IMR-90 (cell line): ENCODE measurements around the gene OGFR. TPM values are rescaled to one million over a fixed set of nuclear protein-coding genes. Genes with fewer than 3 reads are reported as not detected.

ENCODE experiments used
- ATAC-seq: fragments of 200-7000 bp; cut with Tn5 transposase; 2 replicates; pipeline ENCODE4 v1.9.1; 2020; ENCODE audit warnings: low read depth, mild to moderate bottlenecking, moderate library complexity
- BruUV-seq: library from RNA; stranded (reverse); fragments of 400-500 nt; replicated peaks from 2 replicates; lab custom pipeline; 2021; lab: Mats Ljungman, UMichigan
- CTCF ChIA-PET: fragments of 300-600 bp; formaldehyde crosslinking; extraction: SDS; loops from one replicate; lab custom pipeline; 2021; ENCODE audit warnings: antibody characterized with exemption; lab: Yijun Ruan, JAX
- POLR2A ChIA-PET: fragments of 300-600 bp; sonication (Branson Sonifier 250); formaldehyde crosslinking; loops from one replicate; lab custom pipeline; 2022; ENCODE audit warnings: antibody characterized with exemption; ENCODE audit not compliant: unreplicated experiment; lab: Charles Lee
- DNase-seq: peaks from one replicate; pipeline ENCODE4 v3.0.0; 2013
- H2AFZ ChIP-seq: replicated peaks from 2 replicates; pipeline ENCODE3; 2013; ENCODE audit warnings: low read length, mild to moderate bottlenecking; ENCODE audit not compliant: poor library complexity
- H2AK5ac ChIP-seq: 2 replicates; pipeline ENCODE4 v1.6.1; 2013; ENCODE audit warnings: low read depth, low read length, inconsistent platforms
- H2AK9ac ChIP-seq: replicated peaks from 2 replicates; pipeline ENCODE3; 2013; ENCODE audit warnings: mild to moderate bottlenecking, low read depth, low read length, moderate library complexity; ENCODE audit not compliant: poor library complexity
- H2BK120ac ChIP-seq: 2 replicates; pipeline ENCODE4 v1.6.1; 2013; ENCODE audit warnings: low read depth, low read length, inconsistent platforms
- H2BK15ac ChIP-seq: 3 replicates; pipeline ENCODE4 v1.6.1; 2013; ENCODE audit warnings: low read depth, low read length, inconsistent platforms
- H2BK20ac ChIP-seq: 2 replicates; pipeline ENCODE4 v1.6.1; 2013; ENCODE audit warnings: low read depth, mild to moderate bottlenecking, inconsistent platforms, low read length, moderate library complexity
- H2BK5ac ChIP-seq: 2 replicates; pipeline ENCODE4 v1.6.1; 2013; ENCODE audit warnings: mild to moderate bottlenecking, low read depth, low read length, inconsistent platforms; ENCODE audit not compliant: poor library complexity, severe bottlenecking
- H3K14ac ChIP-seq: replicated peaks from 2 replicates; pipeline ENCODE4 v1.6.1; 2013; ENCODE audit warnings: low read depth, low read length, inconsistent platforms
- H3K18ac ChIP-seq: 2 replicates; pipeline ENCODE4 v1.6.1; 2013; ENCODE audit warnings: low read depth, low read length, control low read depth
- H3K23ac ChIP-seq: 2 replicates; pipeline ENCODE4 v1.6.1; 2013; ENCODE audit warnings: low read depth, low read length, inconsistent platforms
- H3K27ac ChIP-seq: 2 replicates; pipeline ENCODE4 v1.5.1; 2013; ENCODE audit warnings: mild to moderate bottlenecking, control low read depth, low read length; ENCODE audit not compliant: insufficient read depth
- H3K27me3 ChIP-seq: 2 replicates; pipeline ENCODE4 v1.6.1; 2013; ENCODE audit warnings: low read length; ENCODE audit not compliant: control insufficient read depth, insufficient read depth
- H3K36me3 ChIP-seq: 2 replicates; pipeline ENCODE4 v1.6.1; 2013; ENCODE audit warnings: low read length, mixed read lengths; ENCODE audit not compliant: control insufficient read depth, insufficient read depth
- H3K4ac ChIP-seq: 2 replicates; pipeline ENCODE4 v1.6.1; 2013; ENCODE audit warnings: low read depth, low read length, inconsistent platforms
- H3K4me1 ChIP-seq: 2 replicates; pipeline ENCODE4 v1.6.1; 2013; ENCODE audit warnings: low read length, mixed read lengths; ENCODE audit not compliant: control insufficient read depth, insufficient read depth
- H3K4me2 ChIP-seq: 2 replicates; pipeline ENCODE4 v1.6.1; 2013; ENCODE audit warnings: low read depth, mild to moderate bottlenecking, control low read depth, low read length, moderate library complexity
- H3K4me3 ChIP-seq: 2 replicates; pipeline ENCODE4 v1.5.1; 2013; ENCODE audit warnings: low read depth, mild to moderate bottlenecking, control low read depth, low read length, moderate library complexity; ENCODE audit not compliant: insufficient read depth
- H3K56ac ChIP-seq: 2 replicates; pipeline ENCODE4 v1.6.1; 2013; ENCODE audit warnings: low read length, inconsistent platforms; ENCODE audit not compliant: insufficient read depth; ENCODE audit errors: extremely low read depth
- H3K79me1 ChIP-seq, 2 experiments: 2 replicates each; pipeline ENCODE4 v1.6.1; 2013; ENCODE audit warnings: low read length in 2 of 2, inconsistent platforms in 1 of 2, low read depth in 1 of 2
- H3K9ac ChIP-seq: 2 replicates; pipeline ENCODE4 v1.6.1; 2013; ENCODE audit warnings: low read depth, low read length, control low read depth
- H3K9me1 ChIP-seq: 2 replicates; pipeline ENCODE4 v1.6.1; 2013; ENCODE audit warnings: low read length, inconsistent platforms; ENCODE audit not compliant: insufficient read depth
- H3K9me3 ChIP-seq: 2 replicates; pipeline ENCODE4 v1.6.1; 2013; ENCODE audit warnings: low read length; ENCODE audit not compliant: control insufficient read depth, insufficient read depth
- H4K20me1 ChIP-seq: 2 replicates; pipeline ENCODE4 v1.6.1; 2013; ENCODE audit warnings: low read length, inconsistent platforms; ENCODE audit not compliant: insufficient read depth
- H4K5ac ChIP-seq: 2 replicates; pipeline ENCODE4 v1.6.1; 2013; ENCODE audit warnings: mild to moderate bottlenecking, low read depth, low read length, control low read depth
- H4K8ac ChIP-seq, 2 experiments: 2 replicates each; pipeline ENCODE4 v1.6.1; 2013; ENCODE audit warnings: low read depth in 2 of 2, low read length in 2 of 2, control low read depth in 1 of 2, inconsistent platforms in 1 of 2
- H4K91ac ChIP-seq: 2 replicates; pipeline ENCODE4 v1.6.1; 2013; ENCODE audit warnings: low read depth, low read length, inconsistent platforms; ENCODE audit not compliant: insufficient read depth
- BHLHE40 ChIP-seq: fragments of 150-350 bp; IDR thresholded peaks from 2 replicates; pipeline ENCODE4 v1.6.1; 2016; ENCODE audit warnings: mild to moderate bottlenecking, low read depth, low read length
- CHD1 ChIP-seq: IDR thresholded peaks from 2 replicates; pipeline ENCODE4 v1.6.1; 2012; ENCODE audit warnings: low read depth, low read length, improper control_type of control experiment
- CTCF ChIP-seq: conservative IDR thresholded peaks from 2 replicates; pipeline ENCODE4 v1.5.1; 2012; ENCODE audit warnings: mild to moderate bottlenecking, low read depth, low read length, improper control_type of control experiment
- MAFK ChIP-seq: IDR thresholded peaks from 2 replicates; pipeline ENCODE4 v1.6.1; 2012; ENCODE audit warnings: low read depth, low read length, improper control_type of control experiment
- MAZ ChIP-seq: IDR thresholded peaks from 2 replicates; pipeline ENCODE4 v1.6.1; 2012; ENCODE audit warnings: low read depth, mild to moderate bottlenecking, low read length, improper control_type of control experiment, moderate library complexity, borderline replicate concordance
- MXI1 ChIP-seq: IDR thresholded peaks from 2 replicates; pipeline ENCODE4 v1.6.1; 2012; ENCODE audit warnings: low read depth, mild to moderate bottlenecking, low read length, moderate library complexity, borderline replicate concordance
- NFE2L2 ChIP-seq: fragments of 150-350 bp; IDR thresholded peaks from 2 replicates; pipeline ENCODE4 v1.6.1; 2016; ENCODE audit warnings: low read depth, mild to moderate bottlenecking, low read length
- POLR2A ChIP-seq: IDR thresholded peaks from 2 replicates; pipeline ENCODE4 v1.6.1; 2012; ENCODE audit warnings: mild to moderate bottlenecking, low read depth, low read length
- RAD21 ChIP-seq: IDR thresholded peaks from 2 replicates; pipeline ENCODE4 v1.6.1; 2012; ENCODE audit warnings: low read length, improper control_type of control experiment
- RCOR1 ChIP-seq: IDR thresholded peaks from 2 replicates; pipeline ENCODE4 v1.6.1; 2012; ENCODE audit warnings: mild to moderate bottlenecking, low read length, improper control_type of control experiment; ENCODE audit not compliant: insufficient replicate concordance
- WGBS, 2 experiments: methylation state at CpG; one replicate each; pipeline versions ENCODE4 v1.1.5 to v1.1.7; 2013; ENCODE audit warnings: missing lambda C conversion rate in 2 of 2; ENCODE audit not compliant: insufficient read length in 1 of 2; ENCODE audit errors: extremely low coverage in 2 of 2; 5-methylcytosine and 5-hydroxymethylcytosine counted together
- dilution Hi-C: fragments of 300-500 bp; cut with HindIII; formaldehyde crosslinking; loops from one replicate; pipeline ENCODE4 v1.14.3; 2018; ENCODE audit warnings: low sequenced_read_pairs; ENCODE audit not compliant: unreplicated experiment
- in situ Hi-C: fragments of 300-500 bp; cut with MboI; formaldehyde crosslinking; loops from 3 replicates; pipeline ENCODE4 v1.14.3; 2019; ENCODE audit warnings: low sequenced_read_pairs, inconsistent platforms, mixed read lengths
- intact Hi-C: fragments of 100-400 bp; cut with micrococcal nuclease; formaldehyde crosslinking; loops from 2 replicates; pipeline ENCODE4 v1.10.0; 2022
- polyA plus RNA-seq, 3 experiments: library from polyadenylated mRNA; depleted of rRNA; stranded (reverse); fragments of >200 nt; gene quantifications; 2 replicates each; pipeline ENCODE4 v1.2.3, GENCODE V29; 2012; ENCODE audit warnings: low replicate concordance in 1 of 3
- total RNA-seq: library from RNA; depleted of rRNA; stranded (reverse); fragments of >200 nt; gene quantifications from 2 replicates; pipeline ENCODE4 v1.2.3, GENCODE V29; 2012
- TF ChIP-seq, protein P1 (sequence below): fragments of 150-350 bp; IDR thresholded peaks from 2 replicates; pipeline ENCODE4 v1.6.1; 2017; ENCODE audit warnings: mild to moderate bottlenecking, antibody characterized with exemption, low read length, low read depth
- TF ChIP-seq, protein P2 (sequence below): fragments of 150-350 bp; IDR thresholded peaks from 2 replicates; pipeline ENCODE4 v1.6.1; 2016; ENCODE audit warnings: low read depth, mild to moderate bottlenecking, low read length, moderate library complexity, borderline replicate concordance

Gene OGFR
- total and polyA plus RNA-seq, 2 of the 4 experiments (the other 2 are of a cell fraction) = 22.4 to 30.1 TPM

- peak; percentile 61 for DNase-seq
- Histone ChIP-seq H2BK120ac (no peak overlapping the region), H3K4me1 (peaks cover 11% of the 10 kb centered on the region), H2AK9ac (peak overlapping the region; percentile 52), H4K91ac (no peak overlapping the region), H3K36me3 (no peaks in the 10 kb centered on the region), H3K4me3 (no peak overlapping the region), H3K79me1 (no peaks in the 10 kb centered on the region), H2AK5ac (peak overlapping the region; percentile 24; the same call in 1 of the 2 replicates), H3K4me2 (no peak overlapping the region), H3K14ac (peak overlapping the region; percentile 25; the same call in 1 of the 2 replicates), H3K18ac (no peak overlapping the region), H4K20me1 (no peaks in the 10 kb centered on the region), H3K9me1 (peaks cover 4% of the 10 kb centered on the region), H2BK20ac (no peak overlapping the region), H3K9ac (no peak overlapping the region), H2BK5ac (no peak overlapping the region), H2BK15ac (no peak overlapping the region), H3K9me3 (no peaks in the 10 kb centered on the region), H3K27ac (no peak overlapping the region), H4K8ac (no peak overlapping the region), H3K27me3 (peaks cover 12% of the 10 kb centered on the region; the same call in 1 of the 2 replicates), H3K56ac (no peak overlapping the region), H2AFZ (peak overlapping the region; percentile 83), H3K4ac (no peak overlapping the region), H3K23ac (no peak overlapping the region), H4K5ac (no peak overlapping the region)
- intact Hi-C loops (no loop called here), dilution Hi-C loops (no loop called here), in situ Hi-C loops (no loop called here)
- POLR2A ChIA-PET = no interaction called here
- TF ChIP-seq BHLHE40 = peak; percentile 37; the same call in 1 of the 2 replicates
- TF ChIP-seq, protein P1, sequence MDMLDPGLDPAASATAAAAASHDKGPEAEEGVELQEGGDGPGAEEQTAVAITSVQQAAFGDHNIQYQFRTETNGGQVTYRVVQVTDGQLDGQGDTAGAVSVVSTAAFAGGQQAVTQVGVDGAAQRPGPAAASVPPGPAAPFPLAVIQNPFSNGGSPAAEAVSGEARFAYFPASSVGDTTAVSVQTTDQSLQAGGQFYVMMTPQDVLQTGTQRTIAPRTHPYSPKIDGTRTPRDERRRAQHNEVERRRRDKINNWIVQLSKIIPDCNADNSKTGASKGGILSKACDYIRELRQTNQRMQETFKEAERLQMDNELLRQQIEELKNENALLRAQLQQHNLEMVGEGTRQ = peak; percentile 46
- no peak for TF ChIP-seq RCOR1
- no peak for TF ChIP-seq MXI1
- TF ChIP-seq POLR2A = no peak
- no peak for TF ChIP-seq CHD1
- TF ChIP-seq, protein P2, sequence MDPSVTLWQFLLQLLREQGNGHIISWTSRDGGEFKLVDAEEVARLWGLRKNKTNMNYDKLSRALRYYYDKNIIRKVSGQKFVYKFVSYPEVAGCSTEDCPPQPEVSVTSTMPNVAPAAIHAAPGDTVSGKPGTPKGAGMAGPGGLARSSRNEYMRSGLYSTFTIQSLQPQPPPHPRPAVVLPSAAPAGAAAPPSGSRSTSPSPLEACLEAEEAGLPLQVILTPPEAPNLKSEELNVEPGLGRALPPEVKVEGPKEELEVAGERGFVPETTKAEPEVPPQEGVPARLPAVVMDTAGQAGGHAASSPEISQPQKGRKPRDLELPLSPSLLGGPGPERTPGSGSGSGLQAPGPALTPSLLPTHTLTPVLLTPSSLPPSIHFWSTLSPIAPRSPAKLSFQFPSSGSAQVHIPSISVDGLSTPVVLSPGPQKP = no peak
- TF ChIP-seq NFE2L2 = no peak
- no peak for TF ChIP-seq CTCF
- no peak for TF ChIP-seq RAD21
- no peak for TF ChIP-seq MAFK
- TF ChIP-seq MAZ = 0 out of 2 replicates have a peak, but pooled peaks have one; percentile 11
- ATAC-seq = peak; percentile 75
- 53% methylated on average over 5 of the region's 21 CpGs; no CpG with 5 or more reads in 1 of the 2 experiments for WGBS, 2 experiments
- CTCF ChIA-PET = no interaction called here
- BruUV-seq = no TSS peak
Observed at GRCh38 chr20:62768551-62769287, 35.9 kb upstream of the OGFR start.
